T-helper 2 cell treated with Interferon-gamma antibody and Interleukin-4, amounts not matched to agents 5 μg/mL and 100 μg/mL, for 36 hours (primary cell): ENCODE data around the gene TTC7B.

Experiments
- DNase-seq: peaks from one replicate; pipeline ENCODE4 v3.0.0; 2021; ENCODE audit warnings: low spot score
- H3K27ac Mint-ChIP-seq: one replicate; pipeline ENCODE4 v1.8.0; 2021; ENCODE audit warnings: mild to moderate bottlenecking, mixed read lengths
- H3K27me3 Mint-ChIP-seq: one replicate; pipeline ENCODE4 v1.8.0; 2021; ENCODE audit warnings: low read depth, mixed read lengths
- H3K36me3 Mint-ChIP-seq: one replicate; pipeline ENCODE4 v1.8.0; 2021; ENCODE audit warnings: low read depth, mixed read lengths
- H3K4me1 Mint-ChIP-seq: one replicate; pipeline ENCODE4 v1.8.0; 2021; ENCODE audit warnings: low read depth, mixed read lengths
- H3K4me3 Mint-ChIP-seq: one replicate; pipeline ENCODE4 v1.8.0; 2022; ENCODE audit warnings: mild to moderate bottlenecking, moderate library complexity, mixed read lengths
- H3K9me3 Mint-ChIP-seq: one replicate; pipeline ENCODE4 v1.8.0; 2021; ENCODE audit warnings: mixed read lengths

Gene TTC7B

DNA sequence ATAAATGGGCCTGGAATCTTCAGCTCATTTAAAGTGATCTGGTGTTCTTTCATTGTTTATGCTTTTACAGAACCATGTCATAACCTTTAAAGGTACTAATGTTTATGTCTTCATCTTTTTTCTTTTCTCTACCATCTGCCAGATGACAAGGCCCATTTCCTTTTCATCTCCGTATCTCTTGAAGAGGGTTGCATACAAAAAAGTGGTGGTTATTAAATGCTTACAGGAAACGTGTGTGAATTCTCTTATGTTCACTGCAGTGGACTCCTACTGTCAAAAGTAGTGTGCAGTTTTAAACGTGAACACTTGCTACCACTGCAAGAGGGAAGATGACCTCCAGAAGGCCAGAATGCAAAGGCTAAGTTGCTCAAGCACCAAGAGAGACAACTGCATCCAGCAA lies 91.4 kb downstream of the TTC7B start:
- H3K27me3 Mint-ChIP-seq = peaks cover 2% of the 10 kb centered on the region
- no peaks in the 10 kb centered on the region for H3K4me1 Mint-ChIP-seq
- no peaks in the 10 kb centered on the region for H3K9me3 Mint-ChIP-seq
- no peak for DNase-seq
- no peak overlapping the region for H3K4me3 Mint-ChIP-seq
- no peak overlapping the region for H3K27ac Mint-ChIP-seq
- no peaks in the 10 kb centered on the region for H3K36me3 Mint-ChIP-seq

DNA sequence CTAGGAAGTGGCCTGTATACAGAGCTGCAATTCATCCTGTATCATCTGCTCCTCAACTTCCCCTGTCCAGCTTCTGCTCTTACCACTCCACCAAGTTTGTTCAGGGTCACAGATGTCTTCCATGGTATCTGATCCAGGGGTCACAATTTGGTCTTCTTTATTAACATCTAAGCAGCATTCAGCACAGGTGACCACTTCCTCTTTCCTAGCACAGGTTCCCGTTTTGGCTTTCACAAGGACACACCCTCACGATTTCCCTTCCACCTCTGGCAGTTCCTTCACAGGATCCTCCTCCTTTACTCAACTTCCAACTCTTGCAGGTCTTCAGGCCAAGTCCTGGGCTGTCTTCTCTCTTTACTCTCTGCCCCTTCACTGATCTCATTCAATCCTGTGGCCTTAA lies 93.6 kb downstream of the TTC7B start:
- Mint-ChIP-seq H3K4me3 (no peak overlapping the region), H3K4me1 (no peaks in the 10 kb centered on the region), H3K9me3 (no peaks in the 10 kb centered on the region), H3K27ac (no peak overlapping the region), H3K36me3 (no peaks in the 10 kb centered on the region), H3K27me3 (peaks cover 5% of the 10 kb centered on the region)
- DNase-seq = no peak

DNA sequence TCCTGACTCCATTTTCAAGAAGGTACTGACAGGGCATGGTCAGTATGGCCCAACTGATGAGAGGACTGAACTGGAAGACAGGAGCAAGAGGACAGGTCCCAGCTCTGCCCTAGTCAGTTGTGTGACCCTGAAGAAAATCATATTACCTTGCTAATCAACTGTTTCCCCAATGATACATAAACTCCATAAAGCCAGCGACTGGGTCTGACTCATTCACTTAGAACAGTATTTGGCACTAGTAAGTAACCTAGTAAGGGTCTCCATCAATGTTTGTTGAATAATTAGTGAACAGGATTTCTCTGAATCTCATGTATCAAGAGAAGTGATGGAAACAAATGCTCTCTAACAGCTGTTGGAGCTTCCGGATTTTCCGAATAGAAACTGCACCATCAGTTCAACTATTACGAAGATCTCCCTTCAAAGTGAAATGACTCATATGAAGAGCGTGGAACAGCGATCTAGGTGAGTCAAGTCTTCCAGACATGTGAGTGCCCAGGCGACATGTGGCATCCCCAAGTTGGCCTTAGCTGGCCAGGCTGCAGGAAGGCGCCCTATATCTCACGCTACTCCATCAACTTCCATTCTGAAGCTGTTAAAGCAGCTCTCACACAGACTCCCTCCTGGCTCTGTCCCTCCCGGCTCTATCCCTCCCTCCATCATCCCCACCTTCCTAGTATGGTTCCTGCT lies 94.5 kb downstream of the TTC7B start:
- Mint-ChIP-seq H3K36me3 (no peaks in the 10 kb centered on the region), H3K9me3 (no peaks in the 10 kb centered on the region), H3K4me3 (no peak overlapping the region), H3K4me1 (no peaks in the 10 kb centered on the region), H3K27ac (no peak overlapping the region), H3K27me3 (peaks cover 6% of the 10 kb centered on the region)
- no peak for DNase-seq

DNA sequence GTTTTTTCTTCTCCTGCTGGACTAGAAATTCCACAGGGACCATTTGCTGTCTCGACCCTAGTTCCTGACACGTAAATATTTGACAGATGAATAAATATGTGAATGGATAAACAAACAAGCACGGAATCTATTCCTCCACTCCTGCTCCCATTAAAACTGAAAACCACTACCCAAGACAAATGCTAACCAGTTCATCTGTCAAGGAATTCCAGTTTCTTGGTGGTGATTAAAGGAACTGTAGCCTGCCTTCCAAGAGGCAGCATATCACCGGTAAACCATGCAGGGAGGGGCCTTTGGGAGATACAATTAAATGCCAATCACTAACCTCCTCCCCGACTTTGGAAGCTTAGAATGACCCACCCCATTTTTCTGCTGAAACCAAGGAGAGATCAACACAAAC lies 95.4 kb downstream of the TTC7B start:
- H3K27ac Mint-ChIP-seq = no peak overlapping the region
- H3K27me3 Mint-ChIP-seq = peaks cover 10% of the 10 kb centered on the region
- H3K4me3 Mint-ChIP-seq = no peak overlapping the region
- no peaks in the 10 kb centered on the region for H3K4me1 Mint-ChIP-seq
- H3K9me3 Mint-ChIP-seq = no peaks in the 10 kb centered on the region
- no peaks in the 10 kb centered on the region for H3K36me3 Mint-ChIP-seq
- DNase-seq = no peak

DNA sequence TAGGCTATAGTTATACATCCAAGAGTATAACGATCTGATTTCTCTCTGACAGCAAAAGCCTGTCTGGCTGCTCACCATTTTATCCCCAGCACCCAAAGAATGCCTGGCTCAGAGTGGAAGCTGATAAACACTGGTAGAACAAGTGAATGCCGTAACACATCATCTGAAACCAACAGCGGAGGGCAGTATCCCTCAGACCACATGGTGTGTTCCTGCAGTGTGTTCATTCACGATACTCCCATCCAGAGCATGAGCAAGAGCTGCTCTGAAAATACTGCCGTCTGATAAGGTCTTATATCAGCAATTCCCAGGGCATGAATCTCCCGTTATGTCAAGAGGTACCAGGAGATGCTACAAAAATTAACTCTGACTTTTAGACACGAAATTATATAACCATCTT lies 95.9 kb downstream of the TTC7B start:
- H3K9me3 Mint-ChIP-seq = no peaks in the 10 kb centered on the region
- no peaks in the 10 kb centered on the region for H3K36me3 Mint-ChIP-seq
- no peaks in the 10 kb centered on the region for H3K4me1 Mint-ChIP-seq
- no peak overlapping the region for H3K27ac Mint-ChIP-seq
- H3K4me3 Mint-ChIP-seq = no peak overlapping the region
- peaks cover 11% of the 10 kb centered on the region for H3K27me3 Mint-ChIP-seq
- no peak for DNase-seq

DNA sequence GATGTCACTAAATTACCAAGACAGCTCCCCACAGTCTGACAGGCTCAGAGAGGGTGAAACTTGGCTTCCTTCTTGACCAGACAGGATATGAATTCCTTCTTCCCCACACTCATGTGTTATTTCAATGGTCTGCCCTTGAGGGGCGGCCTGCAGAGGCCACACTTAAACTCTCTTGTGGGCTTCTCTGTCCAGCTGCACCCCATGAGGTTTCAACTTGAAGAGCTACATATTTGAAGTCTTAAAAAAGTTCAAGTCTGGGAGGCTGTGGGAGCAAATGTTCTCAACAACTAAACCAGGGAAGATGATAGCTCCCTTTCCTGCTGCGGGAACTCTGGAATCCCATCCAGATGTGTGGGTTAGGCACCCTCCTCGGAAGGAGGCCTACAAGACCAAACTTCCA lies 98.3 kb downstream of the TTC7B start:
- no peak for DNase-seq
- H3K27me3 Mint-ChIP-seq = peaks cover 13% of the 10 kb centered on the region
- no peaks in the 10 kb centered on the region for H3K36me3 Mint-ChIP-seq
- no peak overlapping the region for H3K27ac Mint-ChIP-seq
- H3K9me3 Mint-ChIP-seq = no peaks in the 10 kb centered on the region
- no peak overlapping the region for H3K4me3 Mint-ChIP-seq
- no peaks in the 10 kb centered on the region for H3K4me1 Mint-ChIP-seq

DNA sequence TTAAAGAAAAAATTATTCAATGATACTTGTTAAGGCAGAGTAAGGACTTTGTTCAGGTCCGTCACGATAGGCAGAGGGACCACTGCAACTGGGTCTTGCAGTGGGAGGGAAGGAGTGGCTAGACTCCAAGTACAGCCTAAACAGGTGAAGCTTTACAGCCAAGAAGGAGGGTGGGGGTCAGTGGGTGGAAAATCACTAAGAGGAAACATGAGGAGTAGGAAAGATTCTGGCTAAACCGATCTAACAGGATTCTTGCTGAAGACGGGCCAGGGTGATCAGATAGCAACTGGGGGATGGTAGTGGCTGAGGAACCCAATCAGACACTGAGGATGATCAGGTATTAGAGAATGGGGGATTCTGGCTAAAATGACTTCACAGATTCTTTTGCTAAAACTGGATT lies 100.2 kb downstream of the TTC7B start:
- H3K36me3 Mint-ChIP-seq = no peaks in the 10 kb centered on the region
- no peak for DNase-seq
- H3K27me3 Mint-ChIP-seq = peaks cover 20% of the 10 kb centered on the region
- H3K4me3 Mint-ChIP-seq = no peak overlapping the region
- no peaks in the 10 kb centered on the region for H3K9me3 Mint-ChIP-seq
- no peak overlapping the region for H3K27ac Mint-ChIP-seq
- no peaks in the 10 kb centered on the region for H3K4me1 Mint-ChIP-seq

DNA sequence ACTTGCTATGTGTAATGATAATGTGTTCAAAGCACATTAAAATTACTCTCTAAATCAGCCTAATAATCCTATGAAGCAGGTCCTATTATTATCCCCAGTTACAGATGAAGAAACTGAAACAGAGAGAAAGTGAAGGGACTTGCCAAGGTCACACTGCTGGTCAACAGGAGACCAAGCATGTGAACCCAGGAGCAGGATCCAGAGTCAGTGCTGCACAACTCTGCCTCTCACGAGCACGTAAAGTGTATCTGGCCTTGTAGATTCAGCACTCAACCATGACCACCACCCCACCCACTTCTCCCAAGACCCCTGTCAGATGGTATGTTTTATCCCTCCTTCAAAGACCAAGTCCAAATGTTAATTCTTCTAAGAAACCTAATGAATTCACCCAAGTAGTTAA lies 100.7 kb downstream of the TTC7B start:
- Mint-ChIP-seq H3K4me3 (no peak overlapping the region), H3K36me3 (no peaks in the 10 kb centered on the region), H3K27me3 (peaks cover 18% of the 10 kb centered on the region), H3K9me3 (no peaks in the 10 kb centered on the region), H3K27ac (no peak overlapping the region), H3K4me1 (no peaks in the 10 kb centered on the region)
- no peak for DNase-seq

DNA sequence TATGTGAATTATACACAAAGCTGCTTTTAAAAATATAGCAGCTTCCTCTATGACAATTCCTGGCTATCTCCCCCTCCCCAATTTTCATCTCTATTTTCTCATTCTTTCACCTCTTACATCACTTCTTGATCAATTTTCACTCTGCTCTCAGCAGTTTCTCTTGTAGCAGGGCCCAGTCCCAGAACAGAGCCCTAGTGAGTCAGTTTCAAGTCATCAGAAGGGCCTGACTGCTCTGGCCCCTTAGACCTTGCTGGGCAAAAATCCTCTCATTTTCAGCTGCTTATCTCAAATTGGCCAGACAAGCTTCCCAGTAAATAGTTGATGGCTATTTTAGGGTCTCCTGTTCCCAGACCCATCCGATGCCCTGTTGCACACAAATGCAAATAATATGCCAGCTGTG lies 101.4 kb downstream of the TTC7B start:
- Mint-ChIP-seq H3K36me3 (no peaks in the 10 kb centered on the region), H3K27ac (no peak overlapping the region), H3K27me3 (peaks cover 24% of the 10 kb centered on the region), H3K4me1 (no peaks in the 10 kb centered on the region), H3K9me3 (no peaks in the 10 kb centered on the region), H3K4me3 (no peak overlapping the region)
- no peak for DNase-seq

DNA sequence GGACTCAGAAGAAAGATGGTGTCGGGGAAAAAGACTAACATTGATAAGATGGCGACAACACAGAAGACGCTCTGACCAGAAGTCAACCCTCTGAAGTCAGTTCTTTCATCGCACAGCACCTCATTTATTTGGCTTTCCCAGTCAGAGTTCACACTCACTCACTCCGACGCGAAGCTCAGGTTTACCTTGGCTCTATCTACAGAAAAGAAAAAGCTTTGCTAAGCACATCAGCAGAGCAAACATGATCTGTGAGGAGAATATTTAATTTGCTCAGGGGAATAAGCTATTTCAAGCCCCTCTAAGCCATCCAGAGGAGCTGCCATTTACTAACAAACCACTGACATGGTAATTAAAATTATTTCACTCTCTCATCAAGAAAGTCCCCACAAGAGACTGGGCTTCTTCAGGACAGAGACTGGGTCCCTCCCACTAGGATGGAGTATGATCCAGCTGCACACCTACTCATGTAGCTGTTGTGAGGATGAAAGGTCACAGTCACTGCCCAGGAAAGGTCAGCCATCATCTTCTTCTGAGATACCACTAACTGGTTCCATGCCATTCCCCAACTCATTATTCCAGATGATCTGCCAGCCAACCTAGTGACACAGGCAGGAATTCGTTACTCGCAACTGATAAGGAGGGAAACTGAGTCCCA lies 111.4 kb downstream of the TTC7B start:
- no peaks in the 10 kb centered on the region for H3K9me3 Mint-ChIP-seq
- H3K36me3 Mint-ChIP-seq = no peaks in the 10 kb centered on the region
- H3K4me3 Mint-ChIP-seq = no peak overlapping the region
- H3K4me1 Mint-ChIP-seq = no peaks in the 10 kb centered on the region
- no peak overlapping the region for H3K27ac Mint-ChIP-seq
- no peaks in the 10 kb centered on the region for H3K27me3 Mint-ChIP-seq
- DNase-seq = no peak

DNA sequence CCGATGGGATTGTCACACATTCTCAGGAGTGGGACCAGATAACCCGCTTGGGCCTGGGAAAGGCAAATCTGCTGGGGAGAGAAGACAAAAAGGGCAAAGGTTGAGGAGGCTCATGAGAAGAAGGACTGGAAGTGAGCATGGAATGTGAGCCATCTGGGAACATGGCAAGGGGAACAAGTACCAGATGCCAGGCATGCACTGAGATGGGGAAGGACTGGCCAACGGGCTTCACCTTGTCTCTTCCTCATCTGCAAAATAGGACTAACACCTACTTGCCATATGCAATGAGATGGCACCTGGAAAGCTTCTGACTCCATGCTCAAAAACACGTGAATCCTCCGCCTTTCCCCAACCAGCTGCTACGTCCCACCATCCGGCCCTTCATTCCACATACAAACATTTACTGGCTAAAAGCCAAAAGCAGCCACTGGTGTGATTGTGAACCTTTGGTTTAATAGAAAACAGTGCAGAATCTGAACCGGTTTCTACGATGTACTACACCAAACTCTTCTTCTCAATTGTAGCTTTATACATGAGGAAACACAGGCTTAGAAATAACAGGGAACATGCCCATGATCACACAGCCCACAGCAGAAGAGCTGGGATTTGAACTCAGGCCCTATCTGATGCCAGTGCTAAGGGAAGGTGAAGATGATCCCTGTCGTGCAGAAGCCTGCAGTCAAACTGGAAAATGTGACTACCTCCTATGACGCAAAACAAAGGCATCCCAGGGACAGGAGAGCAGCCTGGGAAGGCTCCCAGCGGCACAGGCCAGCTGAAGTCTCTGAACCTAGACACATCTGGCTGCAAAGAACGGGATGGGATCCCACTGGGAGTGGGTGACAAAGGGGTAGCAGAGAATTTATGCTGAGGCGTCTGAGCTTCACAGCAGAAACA lies 112.1 kb downstream of the TTC7B start:
- no peak for DNase-seq
- H3K36me3 Mint-ChIP-seq = no peaks in the 10 kb centered on the region
- no peaks in the 10 kb centered on the region for H3K27me3 Mint-ChIP-seq
- no peaks in the 10 kb centered on the region for H3K9me3 Mint-ChIP-seq
- H3K4me3 Mint-ChIP-seq = no peak overlapping the region
- H3K4me1 Mint-ChIP-seq = no peaks in the 10 kb centered on the region
- H3K27ac Mint-ChIP-seq = no peak overlapping the region

DNA sequence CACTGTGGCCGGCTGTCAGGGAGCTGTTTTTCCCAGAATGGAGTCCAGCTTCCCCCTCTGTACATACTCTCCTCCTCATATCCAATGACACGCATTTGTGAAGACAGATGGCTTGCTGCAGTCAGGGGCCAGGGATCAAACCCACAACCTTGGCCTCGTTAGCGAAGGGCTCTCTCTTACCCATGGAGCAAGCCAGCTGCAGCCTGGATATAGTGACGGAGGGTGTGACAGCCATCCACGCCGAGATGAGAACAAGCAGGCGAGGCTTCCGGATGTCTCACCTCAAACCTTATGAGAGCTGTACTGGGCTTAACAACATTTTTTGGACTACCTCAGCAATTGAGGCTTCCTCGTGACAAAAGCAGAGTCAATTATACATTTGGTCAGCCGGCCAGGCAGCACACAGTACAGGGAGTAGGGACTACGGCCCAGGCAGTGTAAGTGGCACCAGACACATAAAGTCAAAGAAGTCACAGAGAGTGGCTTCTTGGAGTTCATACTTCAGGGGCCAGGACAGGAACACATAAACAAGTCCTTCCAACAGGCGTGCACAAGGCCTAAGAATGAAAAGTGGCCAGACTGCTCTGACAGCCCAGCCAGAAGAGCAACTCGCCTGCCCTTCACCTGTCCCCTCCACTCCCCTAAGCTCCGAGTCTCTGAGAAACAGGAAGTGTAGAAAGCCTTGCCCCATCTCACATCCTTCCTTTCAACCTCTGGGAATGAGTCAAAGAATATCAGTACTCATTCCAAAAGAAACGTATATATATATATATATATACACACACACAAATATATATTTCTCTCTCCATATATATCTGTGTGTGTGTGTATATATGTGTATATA lies 115.1 kb downstream of the TTC7B start:
- Mint-ChIP-seq H3K27ac (no peak overlapping the region), H3K4me3 (no peak overlapping the region), H3K4me1 (no peaks in the 10 kb centered on the region), H3K27me3 (peaks cover 2% of the 10 kb centered on the region), H3K36me3 (no peaks in the 10 kb centered on the region), H3K9me3 (no peaks in the 10 kb centered on the region)
- no peak for DNase-seq

DNA sequence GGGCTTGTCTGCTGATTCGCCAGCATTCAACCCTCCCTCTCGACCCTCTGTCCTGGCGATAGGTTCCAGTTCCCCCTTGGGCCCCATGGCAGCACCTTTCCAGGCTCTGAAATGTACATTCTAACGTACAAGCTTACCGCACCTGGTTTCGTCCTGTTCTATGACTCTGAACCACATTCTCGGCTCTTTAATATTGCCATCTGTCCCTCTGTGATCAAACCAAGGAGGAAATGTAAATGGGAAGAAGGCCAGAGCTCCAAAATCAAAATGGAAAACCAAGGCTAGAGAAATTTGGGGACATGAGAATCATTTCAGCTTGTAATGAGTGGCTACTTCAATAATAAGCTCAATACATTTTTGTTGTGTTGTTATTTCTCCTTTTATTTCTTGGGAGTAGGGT lies 117.2 kb downstream of the TTC7B start:
- Mint-ChIP-seq H3K27ac (no peak overlapping the region), H3K4me3 (no peak overlapping the region), H3K9me3 (no peaks in the 10 kb centered on the region), H3K36me3 (no peaks in the 10 kb centered on the region), H3K27me3 (peaks cover 2% of the 10 kb centered on the region), H3K4me1 (no peaks in the 10 kb centered on the region)
- no peak for DNase-seq
